HG03521 (cell line): ENCODE data around the gene HS6ST3.
"Not testable (repeated sequence)": the region's sequence is repeated elsewhere in the genome, so short reads cannot be mapped to it uniquely, and the experiment has no call there.

Source experiments
- ATAC-seq: cut with Tn5 transposase; IDR thresholded peaks from one replicate; pipeline ENCODE4 v1.9.1; 2021; ENCODE audit warnings: mild to moderate bottlenecking, moderate library complexity; ENCODE audit not compliant: unreplicated experiment

HS6ST3 gene

DNA sequence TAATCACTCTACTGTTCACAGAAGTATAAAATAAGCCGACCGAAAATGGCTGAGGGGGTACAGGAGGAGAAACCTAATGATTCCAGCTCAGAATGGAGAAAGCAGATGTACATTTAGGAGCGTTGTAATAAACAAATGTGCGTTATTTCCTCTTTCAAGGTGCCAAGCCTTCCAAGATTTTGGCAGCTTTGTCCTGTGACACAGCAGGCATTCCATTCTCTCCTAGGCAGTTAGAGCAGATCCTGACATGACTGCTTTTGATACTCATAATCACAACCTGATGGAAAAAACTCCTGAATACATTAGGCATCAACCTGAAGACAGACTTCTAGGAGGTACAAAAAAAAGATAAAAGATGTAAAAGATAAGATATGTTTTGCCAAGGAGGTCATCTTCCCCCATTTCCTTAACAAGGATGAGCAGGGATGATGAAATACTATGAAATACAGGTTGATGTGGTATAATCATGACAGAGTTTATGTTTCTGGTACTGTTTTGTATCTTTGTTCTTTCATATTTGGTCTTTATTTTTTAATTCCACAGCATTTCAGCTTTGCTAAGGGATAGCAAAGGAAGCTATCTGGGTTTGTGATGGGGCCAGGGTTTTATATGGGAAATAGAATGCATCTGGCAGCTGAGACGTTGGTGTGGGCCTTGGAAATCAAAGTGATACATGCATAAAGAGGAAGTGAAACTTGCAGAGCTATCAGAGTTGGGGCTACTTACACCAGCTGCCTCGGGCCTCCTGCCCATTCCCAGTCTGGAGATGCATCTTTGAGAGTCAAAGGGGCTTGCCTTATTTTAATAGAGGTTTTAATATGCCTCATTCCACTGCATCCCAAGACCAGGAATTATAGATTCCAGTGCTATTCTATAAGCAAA, 681.8 kb downstream of the HS6ST3 start:
- ATAC-seq = no peak

DNA sequence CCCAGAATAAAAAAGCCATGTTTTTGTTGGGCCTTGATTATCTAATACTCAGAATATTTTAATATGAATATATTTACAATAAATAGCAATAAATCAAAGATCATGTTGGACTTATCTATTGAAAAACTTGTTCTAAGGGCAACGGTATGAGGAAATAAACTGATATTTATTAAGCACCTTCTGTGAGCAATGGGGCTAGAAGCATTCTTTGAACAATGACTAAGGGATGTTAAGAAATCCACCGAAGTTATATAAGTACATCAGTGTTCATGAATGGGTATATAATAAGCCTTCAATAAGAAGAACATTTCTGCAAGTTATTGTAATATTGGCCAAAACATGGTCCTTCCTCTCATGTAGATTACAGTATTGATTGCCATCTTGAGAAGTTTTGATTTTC, 682.5 kb downstream of the HS6ST3 start:
- no peak for ATAC-seq

DNA sequence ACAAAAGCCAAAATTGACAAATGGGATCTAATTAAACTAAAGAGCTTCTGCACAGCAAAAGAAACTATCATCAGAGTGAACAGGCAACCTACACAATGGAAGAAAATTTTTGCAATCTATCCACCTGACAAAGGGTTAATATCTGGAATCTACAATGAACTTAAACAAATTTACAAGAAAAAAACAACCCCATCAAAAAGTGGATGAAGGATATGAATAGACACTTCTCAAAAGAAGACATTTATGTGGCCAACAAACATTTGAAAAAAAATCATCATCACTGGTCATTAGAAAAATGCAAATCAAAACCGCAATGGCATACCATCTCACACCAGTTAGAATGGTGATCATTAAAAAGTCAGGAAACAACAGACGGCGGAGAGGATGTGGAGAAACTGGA, 688.4 kb downstream of the HS6ST3 start:
- not testable (repeated sequence) for ATAC-seq

DNA sequence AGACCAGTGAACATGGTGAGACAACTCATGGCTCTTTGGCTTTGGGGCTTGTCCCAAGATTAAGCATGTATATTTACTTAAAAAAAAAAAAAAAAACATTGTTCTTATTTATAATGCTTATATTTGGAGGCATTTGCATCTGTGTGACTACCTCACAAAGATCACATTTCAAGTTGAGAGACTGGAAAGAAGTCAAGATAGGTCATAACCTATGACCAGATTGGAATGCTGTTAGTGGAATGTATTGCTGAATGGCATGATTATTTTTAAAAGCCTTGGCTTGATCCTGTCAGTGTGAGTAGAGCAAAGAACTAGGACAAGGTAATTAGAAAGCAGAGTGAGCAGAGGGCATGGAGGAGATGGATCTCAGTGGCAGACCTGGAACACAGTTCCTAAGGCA, 689.8 kb downstream of the HS6ST3 start:
- ATAC-seq = no peak

DNA sequence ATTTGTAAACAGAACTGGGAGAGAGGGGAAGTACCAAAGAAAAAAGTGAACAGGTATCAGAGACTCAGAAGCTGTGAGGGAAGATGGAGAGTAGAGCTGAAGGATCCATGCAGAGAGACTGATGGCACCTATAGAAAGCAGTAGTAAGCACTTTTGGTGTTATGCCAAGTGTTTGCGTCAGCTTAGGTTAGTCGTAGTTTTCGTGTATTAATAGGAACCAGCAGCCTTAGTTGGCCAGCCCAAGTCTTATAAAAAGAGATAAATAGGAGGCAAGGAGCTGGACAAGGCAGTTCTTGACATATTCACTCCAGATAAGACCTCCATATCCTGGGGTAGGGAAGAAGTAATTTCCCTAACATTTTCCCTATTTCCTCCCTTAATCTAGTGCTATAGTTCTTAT, 690.2 kb downstream of the HS6ST3 start:
- no peak for ATAC-seq

DNA sequence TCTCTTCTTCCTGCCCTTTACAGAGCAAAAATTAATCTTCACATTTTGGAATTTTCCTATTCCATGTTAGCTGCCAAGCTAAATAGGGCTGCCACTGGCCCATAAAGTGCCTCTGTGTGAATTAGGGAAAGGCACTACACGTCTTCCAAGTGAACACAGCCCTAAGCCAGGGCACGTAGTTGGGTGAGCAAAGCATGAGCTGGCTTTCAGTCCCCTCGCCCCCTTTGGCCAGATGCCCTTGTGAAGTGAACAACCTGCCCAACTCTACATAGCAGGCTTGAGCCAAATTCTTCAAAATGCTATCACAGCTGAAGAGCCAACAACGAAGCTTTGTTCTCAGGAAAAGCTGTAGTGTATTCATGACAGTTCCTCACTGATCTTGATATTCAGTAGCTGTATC, 691.2 kb downstream of the HS6ST3 start:
- no peak for ATAC-seq

DNA sequence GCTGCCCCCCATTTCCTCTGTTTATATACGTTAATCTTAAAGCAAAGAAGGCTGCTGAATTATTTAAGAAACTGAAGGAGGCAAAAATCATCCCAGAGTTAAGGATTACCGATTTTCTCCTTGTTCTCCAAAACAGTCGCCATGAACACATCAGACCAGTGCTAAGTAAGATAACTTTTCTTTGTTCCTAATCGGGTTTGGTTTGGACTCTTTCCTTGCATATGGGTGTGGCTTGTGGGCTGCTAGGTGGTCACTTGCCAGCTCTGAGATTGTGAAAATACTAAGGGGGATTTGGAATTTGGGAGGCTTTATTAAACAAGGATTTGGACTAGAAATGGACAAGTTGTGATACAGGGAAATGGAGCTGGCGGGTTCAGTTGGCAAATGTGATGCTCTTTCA, 692.3 kb downstream of the HS6ST3 start:
- no peak for ATAC-seq

DNA sequence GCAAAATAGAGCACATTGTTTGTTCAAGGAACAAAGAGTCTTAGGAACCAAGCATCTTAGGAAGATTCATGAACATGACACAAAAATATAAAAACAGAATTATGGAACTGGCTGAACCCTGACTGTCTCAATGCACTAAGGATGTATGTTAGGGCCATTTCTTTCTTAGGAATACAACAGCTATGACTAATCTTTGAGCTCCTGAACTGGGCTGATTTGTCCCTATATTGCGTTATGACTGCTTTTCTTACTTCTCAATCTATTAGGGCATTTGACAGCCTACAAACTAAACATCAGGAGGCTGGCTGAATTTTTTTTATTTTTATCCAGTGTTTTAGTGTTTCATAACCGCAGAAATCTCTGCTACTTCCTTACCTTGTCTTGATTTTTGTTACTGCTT, 693.1 kb downstream of the HS6ST3 start:
- no peak for ATAC-seq

DNA sequence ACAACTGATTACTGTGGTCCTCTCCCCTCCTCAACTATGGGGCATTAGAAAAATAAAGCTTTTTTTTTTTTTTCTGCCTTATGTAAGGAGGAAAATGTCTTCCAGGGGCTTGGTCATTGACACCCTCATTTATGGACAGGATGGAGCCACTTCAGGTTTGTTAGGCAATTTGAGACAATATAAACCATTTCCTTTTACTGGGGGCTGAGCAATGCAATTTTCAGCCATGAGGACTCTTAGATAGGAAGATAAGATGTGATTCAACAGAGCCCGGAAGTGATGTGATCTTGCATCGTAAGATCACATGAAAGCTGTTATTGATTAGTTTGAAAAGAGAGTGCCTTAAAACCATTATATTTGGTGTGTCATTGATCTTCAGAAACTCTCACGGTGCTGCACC, 693.6 kb downstream of the HS6ST3 start:
- ATAC-seq = no peak

DNA sequence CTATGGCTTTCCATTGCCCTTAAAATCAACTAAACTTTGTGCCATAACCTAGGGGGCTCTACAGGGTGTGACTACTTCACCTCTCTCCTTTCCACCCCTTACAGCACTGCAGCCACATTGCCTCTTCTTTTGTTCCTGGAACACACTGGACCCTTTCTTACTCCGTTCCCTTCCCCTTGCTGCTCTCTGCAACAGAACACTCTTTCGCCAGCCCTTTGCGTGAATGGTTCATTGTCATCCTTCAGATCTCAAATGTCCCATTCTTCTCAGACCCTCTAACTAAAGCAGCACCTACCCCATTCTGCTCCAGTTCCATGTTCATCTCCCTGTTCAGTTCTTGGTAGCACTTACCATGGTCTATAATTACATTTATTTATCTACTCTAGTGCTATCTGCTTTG, 696.1 kb downstream of the HS6ST3 start:
- no peak for ATAC-seq

DNA sequence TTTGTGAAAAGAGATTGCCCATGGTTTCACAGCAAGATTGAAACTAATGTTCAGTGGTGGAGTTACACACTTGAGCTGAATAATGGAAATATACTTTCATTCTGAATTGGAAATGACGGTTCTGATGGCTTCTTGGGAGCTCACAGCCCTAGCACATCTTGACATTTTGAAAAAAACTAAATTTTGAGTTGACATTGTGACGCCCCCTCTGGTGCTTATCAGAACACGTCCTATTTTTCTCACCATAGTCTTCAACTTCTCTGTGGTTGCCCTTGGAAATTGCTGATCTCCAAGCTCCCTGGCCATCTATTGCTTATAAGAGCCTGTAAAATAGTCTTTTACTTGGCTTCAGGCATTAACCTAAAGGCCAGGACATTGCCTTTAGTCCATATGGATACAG, 702.3 kb downstream of the HS6ST3 start:
- no peak for ATAC-seq

DNA sequence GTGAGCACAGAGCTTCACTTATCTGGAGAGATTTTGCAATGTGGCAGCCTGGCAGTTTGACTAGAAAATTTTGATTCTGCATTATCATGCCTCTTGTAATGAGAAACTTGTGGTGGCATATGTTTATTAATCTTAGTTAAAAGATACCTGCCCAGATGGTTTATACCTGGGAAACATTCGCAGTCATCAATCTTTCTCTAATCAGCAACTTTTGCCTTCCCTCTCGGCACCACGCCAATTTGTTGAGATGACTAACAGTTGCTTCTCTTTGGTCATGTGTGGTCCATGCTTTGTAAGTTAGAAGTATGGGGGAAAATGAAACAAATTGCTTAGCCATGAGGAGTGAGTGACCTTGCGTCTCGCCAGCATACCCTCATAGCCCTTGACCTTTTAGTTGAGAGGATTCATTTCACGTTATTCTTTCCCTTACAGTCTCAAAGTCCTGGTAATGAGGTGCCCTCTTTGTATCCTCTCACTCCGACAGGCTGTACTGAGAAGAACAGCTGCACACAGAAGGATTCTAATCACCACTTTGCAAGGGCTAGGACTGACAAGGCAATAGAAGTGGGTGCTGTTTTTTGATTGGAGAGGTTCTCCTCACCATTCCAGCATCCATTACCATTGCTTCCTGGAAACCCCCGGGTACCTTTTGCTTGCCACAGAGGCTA, 703.0 kb downstream of the HS6ST3 start:
- ATAC-seq = no peak

DNA sequence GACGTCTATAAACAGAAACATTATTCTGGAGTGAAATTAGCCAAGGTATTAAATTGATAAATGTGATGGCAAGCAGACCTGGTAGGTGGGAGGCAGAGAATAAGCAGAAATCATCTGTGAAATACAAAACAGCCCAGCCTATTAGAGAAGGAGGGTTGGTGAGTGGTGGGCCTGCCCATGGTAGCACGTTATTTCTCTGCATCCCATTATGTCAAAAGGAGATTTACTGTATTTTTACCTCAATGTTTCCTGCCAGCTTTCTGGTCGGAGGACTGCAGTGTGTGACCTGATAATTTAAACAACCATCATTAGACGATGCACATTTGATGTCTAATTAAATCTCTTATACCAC, 703.5 kb downstream of the HS6ST3 start:
- ATAC-seq = no peak

DNA sequence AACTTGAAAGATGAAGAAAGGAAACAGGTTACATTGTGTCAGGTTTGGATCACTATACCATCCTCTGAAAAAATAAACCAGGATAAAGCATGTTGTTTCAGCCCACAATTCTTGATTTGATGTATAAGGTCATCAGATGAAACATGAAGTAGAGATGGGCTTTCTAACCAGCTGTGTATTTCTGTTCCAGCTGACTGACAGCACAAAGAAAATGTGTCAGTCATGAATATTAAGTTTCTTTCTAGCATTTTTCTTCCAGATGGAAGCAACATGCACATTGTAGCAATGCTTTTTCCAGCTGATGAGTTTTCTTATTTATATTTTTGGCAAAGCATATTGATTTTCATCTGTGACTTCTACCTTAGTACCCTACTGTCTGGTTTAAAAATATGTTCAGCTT, 704.8 kb downstream of the HS6ST3 start:
- no peak for ATAC-seq

DNA sequence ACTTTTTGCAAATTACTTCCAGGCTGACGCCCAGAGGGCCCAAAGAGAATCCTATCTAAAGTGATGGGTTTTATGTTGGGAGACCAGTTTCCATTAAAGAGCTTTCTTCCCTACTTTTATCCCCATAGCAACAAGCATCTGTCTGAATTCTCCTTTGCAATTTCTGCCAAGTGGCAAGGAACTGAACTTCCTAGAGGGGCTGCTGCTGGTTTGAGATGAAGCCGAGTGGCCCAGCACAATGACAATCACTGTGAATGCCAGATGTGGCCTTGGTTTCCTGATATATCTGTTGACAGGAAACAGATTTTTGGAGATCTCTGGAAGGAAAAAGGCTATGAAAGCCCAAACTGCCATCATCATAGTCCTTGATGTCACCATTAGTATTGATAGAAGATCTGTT, 705.8 kb downstream of the HS6ST3 start:
- ATAC-seq = no peak

DNA sequence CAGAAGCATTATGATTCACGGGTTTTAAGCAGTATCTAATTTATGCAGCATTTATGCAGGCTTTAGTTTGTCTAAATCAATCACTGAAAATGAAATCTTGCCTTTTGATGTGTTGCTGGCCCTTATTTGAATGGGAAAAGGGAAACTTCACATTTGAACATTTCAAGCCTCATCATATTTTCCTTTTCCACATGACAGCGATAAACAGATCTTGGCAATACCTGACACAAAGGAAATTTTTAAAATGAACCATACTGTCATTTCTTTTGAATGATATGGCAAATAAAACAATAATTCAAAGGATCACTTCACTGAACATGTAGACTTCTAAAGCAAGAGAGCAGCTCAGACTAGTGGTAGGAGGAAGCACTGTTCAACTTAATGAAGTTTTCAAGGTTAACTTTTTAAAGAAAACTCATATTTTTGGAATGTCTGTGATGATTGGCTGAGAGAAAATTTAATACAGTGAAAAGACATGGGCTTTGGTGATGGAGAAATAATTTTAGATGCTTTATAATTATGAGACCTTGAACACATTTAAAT, 706.3 kb downstream of the HS6ST3 start:
- no peak for ATAC-seq

DNA sequence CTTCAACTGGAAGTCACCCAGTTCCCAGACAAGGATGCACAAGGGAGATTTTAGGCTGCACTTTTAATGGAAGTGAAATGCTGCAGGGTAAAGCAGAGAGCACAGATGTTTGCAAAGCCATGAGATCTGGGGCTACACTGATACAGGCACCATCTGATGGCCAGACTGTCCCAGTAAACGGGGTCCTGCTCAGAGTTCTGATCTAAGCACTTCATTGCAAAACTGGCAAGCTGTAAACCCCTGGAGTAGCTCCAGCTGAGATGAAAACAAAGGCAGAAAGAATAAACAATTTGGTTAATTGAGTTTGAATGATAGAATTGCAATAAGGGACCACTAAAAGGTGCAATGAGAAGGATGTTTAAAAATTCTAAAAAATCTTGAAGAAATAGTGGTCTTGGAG, 707.2 kb downstream of the HS6ST3 start:
- no peak for ATAC-seq

DNA sequence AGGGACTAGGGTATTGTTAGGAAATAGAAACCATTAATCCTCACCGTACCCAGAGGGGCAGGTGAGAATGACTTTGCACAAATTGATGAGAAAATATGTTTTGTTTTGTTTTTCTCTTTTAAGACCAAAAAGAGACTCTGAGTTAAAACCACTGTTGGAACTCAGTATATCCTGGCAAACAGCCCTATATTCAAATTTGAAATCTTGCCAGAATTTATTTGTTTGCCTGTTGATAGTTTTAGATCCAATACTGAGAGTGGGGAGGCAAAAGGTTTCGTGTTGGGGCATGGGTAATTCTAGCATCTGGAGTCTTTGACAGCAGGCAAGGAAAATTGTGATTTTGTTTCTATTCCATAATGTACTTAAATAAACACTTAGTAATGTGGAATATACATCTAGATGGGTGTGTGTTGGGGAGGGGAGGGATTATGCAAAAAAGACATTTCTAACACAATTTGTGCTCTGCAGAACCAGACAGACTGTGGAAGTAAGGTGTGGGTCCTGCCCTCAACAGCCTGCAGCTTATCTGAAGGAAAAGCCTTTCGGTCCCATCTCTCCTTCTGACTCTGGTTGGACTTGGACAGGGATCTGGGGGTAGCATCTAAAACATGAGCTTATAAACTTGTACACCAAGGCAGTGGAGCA, 713.7 kb downstream of the HS6ST3 start:
- no peak for ATAC-seq

DNA sequence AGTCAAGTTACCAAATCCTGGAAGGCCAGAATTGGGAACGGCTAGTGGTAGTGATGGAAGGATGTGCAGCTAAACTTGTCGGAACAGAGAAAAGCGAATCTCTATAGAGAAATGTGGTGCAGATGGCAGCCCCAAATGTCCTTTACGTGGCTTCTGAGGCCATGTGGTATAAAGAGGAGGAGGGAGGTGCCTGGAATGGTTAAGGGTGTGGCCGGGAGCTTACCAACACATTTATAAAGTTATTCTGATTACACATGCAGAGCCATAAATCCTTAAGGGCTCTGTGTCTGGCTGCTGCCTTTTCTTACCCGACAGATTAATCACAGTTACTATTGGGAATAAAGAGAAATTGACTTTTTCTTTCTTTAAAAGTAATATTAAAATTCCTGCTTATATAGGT, 714.3 kb downstream of the HS6ST3 start:
- no peak for ATAC-seq

DNA sequence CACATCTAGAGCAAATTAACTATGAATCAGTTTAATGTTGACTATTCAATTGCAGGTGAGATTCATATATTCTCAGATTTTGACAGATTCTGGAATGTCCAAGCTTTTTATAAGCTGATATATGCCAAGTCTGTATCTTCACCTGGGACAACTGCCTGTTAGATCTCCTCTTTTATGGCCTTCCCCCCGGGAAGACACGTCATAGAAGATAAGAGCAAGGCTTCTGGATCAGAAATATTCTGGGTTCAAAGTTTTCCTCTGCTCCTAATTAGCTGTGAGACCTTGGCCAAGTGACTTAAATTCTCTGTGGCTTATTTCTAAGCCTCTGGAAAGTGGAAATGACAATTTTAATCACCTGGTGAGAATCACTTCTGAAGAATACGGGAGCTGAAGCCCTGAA, 716.8 kb downstream of the HS6ST3 start:
- no peak for ATAC-seq

DNA sequence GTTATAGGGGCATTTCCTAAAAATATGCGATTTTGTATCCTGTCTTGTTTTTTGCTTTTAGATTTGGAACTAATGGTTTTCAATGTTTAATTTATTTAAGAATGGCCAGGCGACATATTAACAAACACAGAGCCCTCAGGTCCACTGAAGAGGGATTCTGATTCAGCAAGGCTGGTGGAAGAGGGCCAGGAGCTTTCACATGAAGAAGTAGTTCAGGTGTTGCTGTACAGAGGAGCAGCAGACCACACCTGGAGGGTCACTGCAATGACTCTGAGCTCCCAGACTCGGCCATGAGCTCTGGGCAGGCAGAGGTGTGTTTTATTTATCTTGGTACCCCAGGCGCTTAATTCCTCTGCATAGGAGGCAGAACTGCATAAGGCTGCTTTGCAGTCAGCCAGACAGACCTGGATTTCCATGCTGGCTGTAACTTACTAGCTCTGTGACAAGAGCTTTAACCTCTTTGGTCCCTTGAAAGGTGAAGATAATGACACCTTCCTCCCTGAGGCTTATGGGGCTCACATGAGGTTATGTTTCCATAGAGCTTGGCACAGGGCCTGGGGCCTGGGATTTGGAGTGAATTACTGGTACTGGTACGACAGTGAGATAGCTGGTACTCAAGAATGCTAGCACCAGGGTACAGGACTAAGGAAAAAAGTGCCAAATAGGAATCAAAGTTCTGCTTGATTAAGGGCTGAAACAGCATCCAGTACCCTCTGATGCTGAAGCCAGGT, 719.6 kb downstream of the HS6ST3 start:
- no peak for ATAC-seq
